Breast epithelium (tissue), 4 donors: Measurements from ENCODE around the gene RMP24.
A peak's percentile ranks its signal among the peaks of the same experiment; 100 is the strongest.
"Not testable (repeated sequence)": the region's sequence is repeated elsewhere in the genome, so short reads cannot be mapped to it uniquely, and the experiment has no call there.

Source experiments
- DNase-seq, 2 donors: peaks; one replicate each; pipeline ENCODE4 v3.0.0-alpha.2; 2019; ENCODE audit warnings: low spot score in 2 of 2
- H3K27ac ChIP-seq, 2 donors: fragments of 200-600 bp; sonication (generic) in 1 of 2; one replicate each; pipeline ENCODE4 v1.5.1; 2016 to 2019; ENCODE audit warnings: mild to moderate bottlenecking in 1 of 2
- H3K27me3 ChIP-seq, 2 donors: fragments of 200-600 bp; sonication (generic) in 1 of 2; one replicate each; pipeline versions ENCODE4 v1.5.1 to v1.6.0; 2017 to 2019; ENCODE audit warnings: control low read depth in 1 of 2, mild to moderate bottlenecking in 1 of 2
- H3K36me3 ChIP-seq: fragments of 200-600 bp; one replicate; pipeline ENCODE4 v1.5.1; 2019
- H3K4me1 ChIP-seq, 2 donors: fragments of 200-600 bp; sonication (generic); one replicate each; pipeline ENCODE4 v1.5.1; 2016 to 2019; ENCODE audit warnings: control low read depth in 1 of 2
- H3K4me3 ChIP-seq, 3 donors: fragments of 200-600 bp; sonication (generic); 1 replicate in 2 of 3; 2 replicates in 1 of 3; pipeline ENCODE4 v1.5.1; 2016 to 2019; ENCODE audit warnings: mild to moderate bottlenecking in 3 of 3, moderate library complexity in 2 of 3
- H3K9me3 ChIP-seq, 2 donors: fragments of 200-600 bp; sonication (generic) in 1 of 2; one replicate each; pipeline ENCODE4 v1.5.1; 2016 to 2019; ENCODE audit warnings: control low read depth in 1 of 2
- POLR2A ChIP-seq: fragments of 450-650 bp; IDR thresholded peaks from one replicate; pipeline ENCODE4 v1.6.1; 2016; ENCODE audit warnings: antibody characterized with exemption, mild to moderate bottlenecking, moderate library complexity
- POLR2AphosphoS5 ChIP-seq, 3 donors: sonication (generic); formaldehyde crosslinking; IDR thresholded peaks; one replicate each; pipeline ENCODE4 v1.6.1; 2017; ENCODE audit warnings: antibody characterized with exemption in 3 of 3
- intact Hi-C: fragments of 100-400 bp; cut with DNase I; formaldehyde crosslinking; loops from one replicate; pipeline ENCODE4 v1.15.1; 2023; ENCODE audit warnings: low total_unique reads
- TF ChIP-seq, protein P1 (sequence below), 3 donors: fragments of 450-650 bp; IDR thresholded peaks; one replicate each; pipeline ENCODE4 v1.5.1; 2016 to 2017; ENCODE audit warnings: antibody characterized with exemption in 3 of 3, mild to moderate bottlenecking in 3 of 3, moderate library complexity in 3 of 3

Gene RMP24

DNA sequence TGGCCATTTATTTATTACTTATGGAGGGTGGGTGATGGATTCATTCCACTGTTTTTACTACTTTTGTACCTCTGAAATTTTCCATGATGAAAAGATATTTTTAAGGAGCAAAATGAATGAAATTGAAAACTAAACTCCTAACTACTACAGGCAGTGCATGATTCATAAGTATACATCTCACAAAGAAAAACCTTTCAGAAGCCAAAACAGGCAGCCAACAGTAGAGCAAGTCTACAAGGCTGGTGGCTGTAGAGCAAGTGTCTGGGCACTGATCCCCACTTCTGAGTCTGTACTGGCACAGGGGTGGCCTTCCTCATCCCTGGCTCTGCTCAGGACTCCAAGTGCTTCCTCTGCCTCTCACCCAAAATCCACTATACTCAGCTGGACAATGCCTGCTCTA, 8.2 kb upstream of the RMP24 start:
- intact Hi-C loops: no loop called here
- Histone ChIP-seq H3K36me3 (no peaks in the 10 kb centered on the region), H3K4me3 (no peak overlapping the region), H3K9me3 (peaks cover 0 to 6% of the 10 kb centered on the region in 2 donors), H3K27ac (no peak overlapping the region), H3K27me3 (no peaks in the 10 kb centered on the region), H3K4me1 (no peaks in the 10 kb centered on the region)
- TF ChIP-seq POLR2A: no peak
- TF ChIP-seq POLR2AphosphoS5 (IDR thresholded peaks at IDR 0.05): no peak
- TF ChIP-seq, protein P1, sequence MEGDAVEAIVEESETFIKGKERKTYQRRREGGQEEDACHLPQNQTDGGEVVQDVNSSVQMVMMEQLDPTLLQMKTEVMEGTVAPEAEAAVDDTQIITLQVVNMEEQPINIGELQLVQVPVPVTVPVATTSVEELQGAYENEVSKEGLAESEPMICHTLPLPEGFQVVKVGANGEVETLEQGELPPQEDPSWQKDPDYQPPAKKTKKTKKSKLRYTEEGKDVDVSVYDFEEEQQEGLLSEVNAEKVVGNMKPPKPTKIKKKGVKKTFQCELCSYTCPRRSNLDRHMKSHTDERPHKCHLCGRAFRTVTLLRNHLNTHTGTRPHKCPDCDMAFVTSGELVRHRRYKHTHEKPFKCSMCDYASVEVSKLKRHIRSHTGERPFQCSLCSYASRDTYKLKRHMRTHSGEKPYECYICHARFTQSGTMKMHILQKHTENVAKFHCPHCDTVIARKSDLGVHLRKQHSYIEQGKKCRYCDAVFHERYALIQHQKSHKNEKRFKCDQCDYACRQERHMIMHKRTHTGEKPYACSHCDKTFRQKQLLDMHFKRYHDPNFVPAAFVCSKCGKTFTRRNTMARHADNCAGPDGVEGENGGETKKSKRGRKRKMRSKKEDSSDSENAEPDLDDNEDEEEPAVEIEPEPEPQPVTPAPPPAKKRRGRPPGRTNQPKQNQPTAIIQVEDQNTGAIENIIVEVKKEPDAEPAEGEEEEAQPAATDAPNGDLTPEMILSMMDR (IDR thresholded peaks at IDR 0.05): no peak
- DNase-seq: no peak

DNA sequence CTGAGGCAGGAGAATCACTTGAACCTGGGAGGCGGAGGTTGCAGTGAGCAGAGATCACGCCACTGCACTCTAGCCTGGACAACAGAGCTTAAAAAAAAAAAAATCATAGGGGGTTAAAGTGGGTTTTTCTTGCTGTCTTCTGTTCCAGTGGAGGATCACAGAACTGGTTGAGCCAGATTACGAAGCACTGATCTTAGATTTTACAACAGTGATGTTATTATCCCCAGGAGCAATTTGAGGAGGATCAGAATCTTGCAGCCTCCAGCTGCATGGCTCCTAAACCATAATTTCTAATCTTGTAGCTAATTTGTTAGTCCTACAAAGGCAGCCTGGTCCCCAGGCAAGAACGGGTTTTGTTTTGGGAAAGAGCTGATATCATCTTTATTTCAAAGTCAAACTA, 4.6 kb upstream of the RMP24 start:
- intact Hi-C loops: not testable (repeated sequence)

DNA sequence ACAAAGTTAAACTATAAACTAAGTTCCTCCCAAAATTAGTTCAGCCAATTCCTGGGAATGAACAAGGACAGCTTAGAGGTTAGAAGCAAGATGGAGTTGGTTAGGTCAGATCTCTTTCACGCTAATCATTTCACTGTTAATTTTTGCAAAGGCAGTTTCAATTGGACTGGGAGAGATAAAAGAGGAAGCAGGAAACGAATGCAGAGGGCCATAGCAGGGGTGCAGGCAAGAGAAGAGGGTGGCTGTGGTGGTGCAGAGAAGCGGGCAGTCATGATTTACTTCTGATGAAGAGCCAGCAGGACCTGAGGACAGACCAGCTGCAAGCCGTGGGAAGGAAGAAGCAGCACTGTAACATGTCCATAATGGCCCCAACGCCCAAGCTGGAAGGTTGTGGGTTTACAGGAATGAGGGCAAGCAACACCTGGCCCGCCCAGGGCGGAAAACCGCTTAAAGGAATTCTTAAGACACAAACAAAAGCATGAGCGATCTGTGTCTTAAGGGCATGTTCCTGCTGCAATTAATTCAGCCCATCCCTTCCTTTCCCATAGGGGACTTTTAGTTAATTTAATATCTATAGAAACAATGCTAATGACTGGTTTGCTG, 4.1 kb upstream of the RMP24 start:
- DNase-seq: peak in 1 of 2 donors; percentile 53
- intact Hi-C loops: no loop called here
- TF ChIP-seq, protein P1 (IDR thresholded peaks at IDR 0.05): no peak
- TF ChIP-seq POLR2AphosphoS5 (IDR thresholded peaks at IDR 0.05) (no peak), POLR2A (no peak)

More for the DNA sequence above, 4.6 kb upstream of the RMP24 start:
- not testable (repeated sequence) for H3K4me1 ChIP-seq, H3K4me3 ChIP-seq, H3K9me3 ChIP-seq, DNase-seq, H3K27me3 ChIP-seq, H3K36me3 ChIP-seq
- peak overlapping the region in 1 of 2 donors; percentile 25 for H3K27ac ChIP-seq

DNA sequence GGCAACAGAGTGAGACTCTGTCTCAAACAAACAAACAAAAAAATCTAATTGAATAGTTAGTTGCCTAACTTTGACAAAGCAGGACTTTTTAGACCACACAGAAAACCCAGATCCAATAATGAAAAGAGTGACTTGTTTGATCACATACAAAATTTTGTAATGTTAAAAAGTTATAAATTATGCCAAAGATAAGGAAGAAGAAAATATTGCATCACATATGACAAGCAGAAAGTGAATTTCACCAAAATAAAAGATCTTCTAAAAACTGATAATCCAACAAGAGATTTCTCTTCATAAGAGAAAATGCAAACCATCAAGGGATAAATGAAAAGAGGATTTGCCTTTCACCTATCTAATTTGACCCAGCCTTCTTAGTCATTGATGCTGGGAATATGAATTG, 2.8 kb upstream of the RMP24 start:
- Histone ChIP-seq H3K27ac (no peak overlapping the region), H3K27me3 (no peaks in the 10 kb centered on the region), H3K9me3 (no peaks in the 10 kb centered on the region), H3K4me1 (peaks cover 0 to 8% of the 10 kb centered on the region in 2 donors), H3K36me3 (no peaks in the 10 kb centered on the region), H3K4me3 (no peak overlapping the region)
- DNase-seq: no peak
- intact Hi-C loops: no loop called here
- TF ChIP-seq, protein P1 (IDR thresholded peaks at IDR 0.05): no peak
- TF ChIP-seq POLR2A (no peak), POLR2AphosphoS5 (IDR thresholded peaks at IDR 0.05) (no peak)

More for the DNA sequence above, 4.1 kb upstream of the RMP24 start:
- Histone ChIP-seq H3K9me3 (no peaks in the 10 kb centered on the region), H3K36me3 (no peaks in the 10 kb centered on the region), H3K27ac (peak overlapping the region; percentile 10 to 50), H3K27me3 (no peaks in the 10 kb centered on the region), H3K4me1 (no peaks in the 10 kb centered on the region), H3K4me3 (no peak overlapping the region)

DNA sequence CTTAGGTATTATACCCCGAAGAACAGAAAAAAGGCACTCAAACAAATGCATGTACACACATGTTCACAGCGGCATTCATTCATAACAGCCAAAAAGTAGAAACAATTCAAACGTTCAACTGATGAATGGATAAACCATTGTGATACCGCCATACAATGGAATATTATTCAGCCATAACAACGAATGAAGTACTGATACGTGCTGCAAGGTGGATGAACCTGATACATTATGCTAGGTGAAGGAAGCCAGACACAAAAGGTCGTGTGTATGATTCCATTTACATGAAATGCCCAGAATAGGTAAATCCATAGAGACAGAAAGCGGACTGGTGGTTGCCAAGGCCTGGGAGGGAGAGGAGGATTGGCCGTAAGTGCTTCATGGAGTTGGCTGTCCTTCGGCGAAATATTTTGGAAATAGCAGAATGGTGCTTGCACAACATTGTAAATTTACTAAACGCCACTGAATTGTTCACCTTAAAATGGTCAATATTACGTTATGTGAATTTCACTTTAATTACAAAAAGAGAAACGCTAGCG, 750 bp upstream of the RMP24 start:
- TF ChIP-seq POLR2AphosphoS5 (IDR thresholded peaks at IDR 0.05) (no peak), POLR2A (no peak)
- TF ChIP-seq, protein P1 (IDR thresholded peaks at IDR 0.05): no peak
- no peak for DNase-seq

More for the DNA sequence above, 750 bp upstream of the RMP24 start:
- H3K27ac ChIP-seq: peak overlapping the region; percentile 90 to 94
- intact Hi-C loops: no loop called here
- no peaks in the 10 kb centered on the region for H3K27me3 ChIP-seq
- H3K36me3 ChIP-seq: no peaks in the 10 kb centered on the region
- peaks cover 0 to 8% of the 10 kb centered on the region in 2 donors for H3K4me1 ChIP-seq
- no peaks in the 10 kb centered on the region for H3K9me3 ChIP-seq
- peak overlapping the region; percentile 64 to 93 (median 89) for H3K4me3 ChIP-seq
